Smooth muscle cell (in vitro differentiated cells): ENCODE results near the gene TMCO4. TPM values are rescaled to one million over a fixed set of nuclear protein-coding genes. Genes with fewer than 3 reads are reported as not detected.
"Not testable (repeated sequence)": the region's sequence is repeated elsewhere in the genome, so short reads cannot be mapped to it uniquely, and the experiment has no call there.

Experiments
- DNase-seq: peaks from one replicate; lab custom pipeline; 2025; ENCODE audit not compliant: unreplicated experiment; lab: John Stamatoyannopoulos, UW
- H2AFZ ChIP-seq: fragments of 200-600 bp; sonication (generic); 2 replicates; pipeline ENCODE4 v1.6.0; 2016; ENCODE audit warnings: antibody characterized with exemption, low read depth, mild to moderate bottlenecking
- H3F3A ChIP-seq: fragments of 200-600 bp; sonication (generic); 2 replicates; pipeline ENCODE4 v1.6.0; 2017; ENCODE audit warnings: antibody characterized with exemption, low read depth
- H3K27ac ChIP-seq: fragments of 200-600 bp; sonication (generic); 2 replicates; pipeline ENCODE4 v1.5.1; 2016; ENCODE audit warnings: low read depth, mild to moderate bottlenecking
- H3K27me3 ChIP-seq: fragments of 200-600 bp; sonication (generic); 2 replicates; pipeline ENCODE4 v1.6.1; 2016; ENCODE audit warnings: low read depth, mild to moderate bottlenecking
- H3K36me3 ChIP-seq: fragments of 200-600 bp; sonication (generic); 2 replicates; pipeline ENCODE4 v1.5.1; 2016; ENCODE audit warnings: low read depth
- H3K4me1 ChIP-seq: fragments of 200-600 bp; sonication (generic); 2 replicates; pipeline ENCODE4 v1.5.1; 2016; ENCODE audit warnings: low read depth
- H3K4me2 ChIP-seq: fragments of 200-600 bp; sonication (generic); 2 replicates; pipeline ENCODE4 v1.6.0; 2016; ENCODE audit warnings: mild to moderate bottlenecking
- H3K4me3 ChIP-seq: fragments of 200-600 bp; sonication (generic); 2 replicates; pipeline ENCODE4 v1.5.1; 2016; ENCODE audit warnings: mild to moderate bottlenecking
- H3K79me2 ChIP-seq: fragments of 200-600 bp; sonication (generic); 2 replicates; pipeline ENCODE4 v1.6.0; 2016; ENCODE audit warnings: low read depth, mild to moderate bottlenecking
- H3K9ac ChIP-seq: fragments of 200-600 bp; sonication (generic); 2 replicates; pipeline ENCODE4 v1.6.0; 2016; ENCODE audit warnings: low read depth
- H3K9me3 ChIP-seq: fragments of 200-600 bp; sonication (generic); replicated peaks from 2 replicates; pipeline ENCODE4 v1.5.1; 2016; ENCODE audit warnings: low read depth
- H4K20me1 ChIP-seq: fragments of 200-600 bp; sonication (generic); 2 replicates; pipeline ENCODE4 v1.6.0; 2016; ENCODE audit warnings: low read depth
- CTCF ChIP-seq: fragments of 200-600 bp; sonication (generic); IDR thresholded peaks from 2 replicates; pipeline ENCODE4 v1.5.1; 2017; ENCODE audit warnings: borderline replicate concordance, mild to moderate bottlenecking, antibody characterized with exemption; ENCODE audit not compliant: insufficient read depth, poor library complexity, severe bottlenecking
- WGBS: methylation state at CpG from one replicate; pipeline ENCODE4 v1.1.7; 2016; ENCODE audit warnings: low lambda C conversion rate; 5-methylcytosine and 5-hydroxymethylcytosine counted together
- polyA plus RNA-seq: library from polyadenylated mRNA; unstranded; fragments of >200 nt; fragmentation: Nextera tagmentation; extraction: Ambion mirVana; gene quantifications from 2 replicates; pipeline ENCODE4 v1.2.1, GENCODE V29; 2016
- total RNA-seq: library from RNA; depleted of rRNA; stranded (reverse); fragments of >200 nt; gene quantifications from 2 replicates; pipeline ENCODE4 v1.2.3, GENCODE V29; 2014

TMCO4 gene
- total and polyA plus RNA-seq, 2 experiments from 2014 or later: 5.4 to 6.8 TPM

- no peak for TF ChIP-seq CTCF
- Histone ChIP-seq H3K79me2 (no peaks in the 10 kb centered on the region), H3F3A (no peaks in the 10 kb centered on the region), H2AFZ (no peak overlapping the region), H3K4me2 (no peak overlapping the region), H3K4me1 (no peaks in the 10 kb centered on the region), H3K27ac (no peak overlapping the region), H3K27me3 (no peaks in the 10 kb centered on the region), H3K36me3 (no peaks in the 10 kb centered on the region), H3K9ac (no peak overlapping the region), H3K4me3 (no peak overlapping the region), H3K9me3 (no peaks in the 10 kb centered on the region), H4K20me1 (no peaks in the 10 kb centered on the region)
- WGBS: 55% methylated on average over 5 of the region's 5 CpGs
- DNase-seq: no peak
Observed at GRCh38 chr1:19817160-19817559, 17.4 kb upstream of the TMCO4 start.

- not testable (repeated sequence) for DNase-seq, H3K27ac ChIP-seq, H3K36me3 ChIP-seq, H4K20me1 ChIP-seq, H3K79me2 ChIP-seq, H3K4me3 ChIP-seq, H3K4me2 ChIP-seq, H3K4me1 ChIP-seq, H3F3A ChIP-seq, H3K27me3 ChIP-seq, H3K9me3 ChIP-seq, H3K9ac ChIP-seq, H2AFZ ChIP-seq
- 23% methylated on average over 1 of the region's 1 CpG for WGBS
Observed at GRCh38 chr1:19816737-19817086, 17.0 kb upstream of the TMCO4 start.

- Histone ChIP-seq H3F3A (no peaks in the 10 kb centered on the region), H3K4me1 (no peaks in the 10 kb centered on the region), H3K9me3 (no peaks in the 10 kb centered on the region), H3K9ac (no peak overlapping the region), H3K36me3 (no peaks in the 10 kb centered on the region), H3K4me3 (no peak overlapping the region), H3K27ac (no peak overlapping the region), H3K79me2 (no peaks in the 10 kb centered on the region), H3K27me3 (no peaks in the 10 kb centered on the region), H4K20me1 (no peaks in the 10 kb centered on the region), H2AFZ (no peak overlapping the region), H3K4me2 (no peak overlapping the region)
- 69% methylated on average over 15 of the region's 15 CpGs for WGBS
- no peak for TF ChIP-seq CTCF
- DNase-seq: no peak
Observed at GRCh38 chr1:19815801-19816736, 16.4 kb upstream of the TMCO4 start.

- Histone ChIP-seq H3K9me3 (no peaks in the 10 kb centered on the region), H3K36me3 (no peaks in the 10 kb centered on the region), H3K4me2 (no peak within 1 kb of the TSS), H2AFZ (no peak within 1 kb of the TSS), H3K9ac (no peak within 1 kb of the TSS), H3F3A (no peaks in the 10 kb centered on the region), H4K20me1 (no peaks in the 10 kb centered on the region), H3K4me1 (no peaks in the 10 kb centered on the region), H3K79me2 (no peaks in the 10 kb centered on the region), H3K4me3 (no peak within 1 kb of the TSS), H3K27ac (no peak within 1 kb of the TSS), H3K27me3 (no peaks in the 10 kb centered on the region)
- WGBS: 97% methylated on average over 22 of the region's 22 CpGs
- TF ChIP-seq CTCF: no peak
- DNase-seq: no peak
Observed at GRCh38 chr1:19814681-19815503, 15.2 kb upstream of the TMCO4 start, which contains the start of gene RNF186. Gene RNF186 (minus strand): TSS chr1:19815283. CDS start chr1:19815101, 182 bp downstream.
